Activated effector memory CD4-positive, alpha-beta T cell treated with anti-CD3 and anti-CD28 coated beads, Interleukin-2, amount 50 U/mL, for 16 hours (primary cell): ENCODE measurements around the gene GPC3.

Source experiments
- DNase-seq: peaks from one replicate; pipeline ENCODE4 v3.0.0-alpha.2; 2020

Gene GPC3

GRCh38 chrX:133586443-133586842 lies 399.0 kb downstream of the GPC3 start:
- DNase-seq: no peak

GRCh38 chrX:133583825-133584224 lies 401.6 kb downstream of the GPC3 start:
- no peak for DNase-seq

- DNase-seq: no peak
Observed at GRCh38 chrX:133580625-133581024, 404.8 kb downstream of the GPC3 start.

GRCh38 chrX:133579631-133580030 lies 405.8 kb downstream of the GPC3 start:
- no peak for DNase-seq

GRCh38 chrX:133576876-133577275 lies 408.5 kb downstream of the GPC3 start:
- no peak for DNase-seq

GRCh38 chrX:133575501-133576136 lies 409.8 kb downstream of the GPC3 start:
- no peak for DNase-seq

- DNase-seq: no peak
Observed at GRCh38 chrX:133574716-133575115, 410.7 kb downstream of the GPC3 start.

GRCh38 chrX:133570549-133570948 lies 414.8 kb downstream of the GPC3 start:
- no peak for DNase-seq

GRCh38 chrX:133569217-133569616 lies 416.2 kb downstream of the GPC3 start:
- no peak for DNase-seq

- no peak for DNase-seq
Observed at GRCh38 chrX:133568109-133568508, 417.3 kb downstream of the GPC3 start.

GRCh38 chrX:133566876-133567275 lies 418.5 kb downstream of the GPC3 start:
- no peak for DNase-seq

GRCh38 chrX:133563705-133564104 lies 421.7 kb downstream of the GPC3 start:
- no peak for DNase-seq

GRCh38 chrX:133561251-133561650 lies 424.1 kb downstream of the GPC3 start:
- no peak for DNase-seq

- no peak for DNase-seq
Observed at GRCh38 chrX:133559909-133560308, 425.5 kb downstream of the GPC3 start.

- no peak for DNase-seq
Observed at GRCh38 chrX:133555782-133556458, 429.5 kb downstream of the GPC3 start.

GRCh38 chrX:133550665-133551485 lies 434.5 kb downstream of the GPC3 start:
- no peak for DNase-seq

GRCh38 chrX:133549295-133549933 lies 436.0 kb downstream of the GPC3 start:
- DNase-seq: no peak

GRCh38 chrX:133546441-133546840 lies 439.0 kb downstream of the GPC3 start:
- no peak for DNase-seq

- DNase-seq: no peak
Observed at GRCh38 chrX:133544778-133545177, 440.6 kb downstream of the GPC3 start.

GRCh38 chrX:133544115-133544514 lies 441.3 kb downstream of the GPC3 start:
- DNase-seq: no peak

- DNase-seq: no peak
Observed at GRCh38 chrX:133543654-133544053, 441.7 kb downstream of the GPC3 start.

GRCh38 chrX:133542476-133542875 lies 442.9 kb downstream of the GPC3 start:
- DNase-seq: no peak

- no peak for DNase-seq
Observed at GRCh38 chrX:133541021-133541420, 444.4 kb downstream of the GPC3 start.
